Nephron (organoid): ENCODE results near the gene RITA1.

Experiments
- H3K27ac Mint-ChIP-seq, 3 experiments: 2 replicates each; pipeline ENCODE4 v1.8.0; 2020; ENCODE audit warnings: mixed read lengths in 3 of 3, mild to moderate bottlenecking in 2 of 3, moderate library complexity in 1 of 3
- H3K27me3 Mint-ChIP-seq: 2 replicates; pipeline ENCODE4 v1.8.0; 2021; ENCODE audit warnings: low read depth, mild to moderate bottlenecking, moderate library complexity, mixed read lengths
- H3K36me3 Mint-ChIP-seq: 2 replicates; pipeline ENCODE4 v1.8.0; 2020; ENCODE audit warnings: low read depth, mixed read lengths
- H3K4me1 Mint-ChIP-seq: 2 replicates; pipeline ENCODE4 v1.8.0; 2020; ENCODE audit warnings: mixed read lengths
- H3K4me3 Mint-ChIP-seq, 3 experiments: 2 replicates each; pipeline ENCODE4 v1.8.0; 2020; ENCODE audit warnings: mild to moderate bottlenecking in 3 of 3, mixed read lengths in 3 of 3, moderate library complexity in 2 of 3
- H3K9me3 Mint-ChIP-seq: 2 replicates; pipeline ENCODE4 v1.8.0; 2020; ENCODE audit warnings: mixed read lengths
- CTCF ChIP-seq, 3 experiments: fragments of 200-600 bp; sonication (generic); IDR thresholded peaks; one replicate each; pipeline ENCODE4 v1.5.0; 2021; ENCODE audit warnings: antibody characterized with exemption in 3 of 3; ENCODE audit not compliant: unreplicated experiment in 3 of 3

RITA1 gene

GRCh38 chr12:113196582-113196981 lies 11.1 kb downstream of the RITA1 start:
- Mint-ChIP-seq H3K4me3 (no peak overlapping the region), H3K36me3 (peaks cover 19% of the 10 kb centered on the region), H3K4me1 (peaks cover 16% of the 10 kb centered on the region), H3K27ac (no peak overlapping the region), H3K27me3 (no peaks in the 10 kb centered on the region), H3K9me3 (no peaks in the 10 kb centered on the region)
- no peak for TF ChIP-seq CTCF (IDR thresholded peaks at IDR 0.05; ENCODE audit: unreplicated experiment in 3 of 3)

DNA sequence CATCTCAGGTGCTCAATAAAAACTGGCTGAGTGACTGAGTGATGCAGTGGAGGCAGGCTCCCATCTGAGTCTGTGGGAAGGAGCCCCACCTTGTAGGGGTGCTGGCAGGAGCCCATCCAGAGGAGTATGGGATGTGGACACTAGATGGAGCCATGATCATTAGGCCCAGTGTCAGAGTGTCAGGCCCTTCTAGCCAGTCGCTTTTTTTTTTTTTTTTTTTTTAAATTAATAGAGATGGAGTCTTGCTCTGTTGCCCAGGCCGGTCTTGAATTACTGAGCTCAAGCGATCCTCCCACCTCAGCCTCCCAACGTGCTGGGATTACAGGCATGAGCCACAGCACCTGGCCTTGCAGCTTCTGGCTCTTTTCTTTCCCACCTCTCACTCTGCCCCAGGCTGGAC lies 11.5 kb downstream of the RITA1 start:
- TF ChIP-seq CTCF (IDR thresholded peaks at IDR 0.05; ENCODE audit: unreplicated experiment in 3 of 3) = peak; percentile 53 to 59 (median 58)
- Mint-ChIP-seq H3K36me3 (peaks cover 15% of the 10 kb centered on the region), H3K27me3 (no peaks in the 10 kb centered on the region), H3K9me3 (no peaks in the 10 kb centered on the region), H3K27ac (no peak overlapping the region), H3K4me3 (no peak overlapping the region), H3K4me1 (peaks cover 16% of the 10 kb centered on the region)

DNA sequence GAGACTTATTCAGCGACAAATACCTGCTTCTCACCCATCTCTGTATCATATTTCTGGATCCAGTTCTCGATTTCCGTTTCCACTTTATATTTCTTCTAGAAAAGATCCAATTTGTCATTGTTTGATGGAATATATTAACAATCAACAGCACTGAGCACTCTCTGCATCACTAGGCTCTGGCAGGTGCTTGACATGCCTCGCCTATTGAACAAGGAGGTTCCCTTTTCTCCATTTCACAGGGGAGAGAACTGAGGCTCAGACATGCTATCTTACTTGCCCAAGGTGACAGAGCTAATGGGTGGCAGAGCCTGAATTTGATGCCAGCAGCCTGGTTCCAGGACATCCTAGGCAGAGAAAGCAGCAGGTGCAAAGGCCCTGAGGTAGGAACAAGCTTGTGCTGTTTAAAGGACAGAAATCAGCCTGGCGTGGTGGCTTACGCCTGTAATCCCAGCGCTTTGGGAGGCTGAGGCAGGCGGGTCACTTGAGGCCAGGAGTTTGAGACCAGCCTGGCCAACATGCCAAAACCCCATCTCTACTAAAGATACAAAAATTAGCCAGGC lies 12.1 kb downstream of the RITA1 start:
- Mint-ChIP-seq H3K4me3 (no peak overlapping the region), H3K27ac (no peak overlapping the region), H3K4me1 (peaks cover 16% of the 10 kb centered on the region), H3K9me3 (no peaks in the 10 kb centered on the region), H3K36me3 (peaks cover 9% of the 10 kb centered on the region), H3K27me3 (no peaks in the 10 kb centered on the region)
- TF ChIP-seq CTCF (IDR thresholded peaks at IDR 0.05; ENCODE audit: unreplicated experiment in 3 of 3) = no peak

- Mint-ChIP-seq H3K9me3 (no peaks in the 10 kb centered on the region), H3K36me3 (peaks cover 9% of the 10 kb centered on the region), H3K27me3 (no peaks in the 10 kb centered on the region), H3K27ac (peak overlapping the region in 2 of 3 experiments; percentile 2 to 40), H3K4me3 (no peak overlapping the region), H3K4me1 (peaks cover 16% of the 10 kb centered on the region)
- no peak for TF ChIP-seq CTCF (IDR thresholded peaks at IDR 0.05; ENCODE audit: unreplicated experiment in 3 of 3)
These were observed 12.8 kb downstream of the RITA1 start for GRCh38 chr12:113198296-113198695.

DNA sequence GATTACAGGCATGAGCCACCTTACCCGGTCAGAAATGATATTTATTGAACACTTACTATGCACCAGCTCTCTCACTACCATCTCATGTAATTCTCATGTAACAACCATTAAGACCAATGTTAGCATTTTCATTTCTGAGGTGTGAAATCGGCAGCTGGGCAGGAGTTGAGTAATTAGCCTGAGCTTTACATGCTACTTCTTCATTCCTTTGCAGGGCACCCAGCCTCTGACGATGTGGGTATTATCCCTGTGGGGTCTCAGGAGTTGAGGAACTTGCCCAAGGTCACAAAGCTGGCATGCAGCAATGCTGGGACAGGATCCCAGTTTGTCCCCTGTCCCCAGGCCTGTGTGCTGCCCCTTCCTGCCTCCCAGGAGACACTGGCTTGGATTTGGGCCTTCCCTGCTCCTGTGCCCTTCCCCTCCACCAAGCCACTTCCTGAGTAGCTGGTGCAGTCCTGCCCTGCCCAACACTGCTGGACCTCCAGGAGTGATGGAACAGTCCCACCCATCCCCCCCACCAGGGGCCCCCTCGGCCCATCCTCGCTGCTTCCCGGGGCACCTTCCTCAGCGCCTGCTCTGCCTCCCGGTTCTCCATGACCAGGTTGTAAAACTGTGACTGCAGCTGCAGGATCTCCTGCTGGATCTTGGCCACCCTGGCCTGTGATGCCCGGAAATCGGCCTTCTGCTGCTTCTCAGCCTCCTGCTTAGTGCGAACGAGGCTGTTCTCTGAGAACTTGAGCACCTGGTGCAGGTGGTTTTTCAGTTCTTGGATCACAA lies 14.7 kb downstream of the RITA1 start:
- H3K36me3 Mint-ChIP-seq = peaks cover 4% of the 10 kb centered on the region
- no peak overlapping the region for H3K4me3 Mint-ChIP-seq
- peaks cover 7% of the 10 kb centered on the region for H3K4me1 Mint-ChIP-seq
- H3K27me3 Mint-ChIP-seq = no peaks in the 10 kb centered on the region
- no peak for TF ChIP-seq CTCF (IDR thresholded peaks at IDR 0.05; ENCODE audit: unreplicated experiment in 3 of 3)
- H3K27ac Mint-ChIP-seq = no peak overlapping the region
- H3K9me3 Mint-ChIP-seq = no peaks in the 10 kb centered on the region
